Measurements from ENCODE around the gene CAMK2G. TPM values are rescaled to one million over a fixed set of nuclear protein-coding genes. Genes with fewer than 3 reads are reported as not detected.
"Not testable (repeated sequence)": the region's sequence is repeated elsewhere in the genome, so short reads cannot be mapped to it uniquely, and the experiment has no call there.

Gene CAMK2G
- total RNA-seq, 1 experiment from 2014 or later: 58.9 TPM

- H3K4me3 Mint-ChIP-seq (ENCODE audit: low read depth, unreplicated experiment): no peak overlapping the region
- no TSS peak for BruUV-seq (replicated peaks)
- H3K27ac Mint-ChIP-seq (ENCODE audit: unreplicated experiment): peak overlapping the region; percentile 95
- H3K9me3 Mint-ChIP-seq (ENCODE audit: low read depth, unreplicated experiment): no peaks in the 10 kb centered on the region
- DNase-seq: no peak
- intact Hi-C loops (cut with micrococcal nuclease; ENCODE audit: unreplicated experiment): no loop called here
- peaks cover 19% of the 10 kb centered on the region for H3K36me3 Mint-ChIP-seq (ENCODE audit: insufficient read depth, unreplicated experiment)
- no peaks in the 10 kb centered on the region for H3K27me3 Mint-ChIP-seq (ENCODE audit: unreplicated experiment)
- peaks cover 79% of the 10 kb centered on the region for H3K4me1 Mint-ChIP-seq (ENCODE audit: low read depth, unreplicated experiment)
- CTCF ChIA-PET: interaction anchor here (1.5 to 5.6 kb wide), 5 partner anchors 12 to 50 kb away, joined by 3 to 98 read pairs (median 47); partner anchors contain the start of gene PLAU
- no peak for TF ChIP-seq CTCF (IDR thresholded peaks at IDR 0.05; ENCODE audit: unreplicated experiment)
Observed at GRCh38 chr10:73890261-73890660, 15.9 kb upstream of the CAMK2G start.

- CTCF ChIA-PET: interaction anchor here (0.6 to 5.6 kb wide), 13 partner anchors 9 to 183 kb away, joined by 3 to 98 read pairs (median 10); partner anchors contain the start of gene PLAU
- Mint-ChIP-seq H3K4me3 (ENCODE audit: low read depth, unreplicated experiment) (peak overlapping the region; percentile 58), H3K4me1 (ENCODE audit: low read depth, unreplicated experiment) (peaks cover 73% of the 10 kb centered on the region), H3K36me3 (ENCODE audit: insufficient read depth, unreplicated experiment) (peaks cover 19% of the 10 kb centered on the region), H3K27ac (ENCODE audit: unreplicated experiment) (peak overlapping the region; percentile 95)
- BruUV-seq (replicated peaks); H3K9me3 Mint-ChIP-seq (ENCODE audit: low read depth, unreplicated experiment); DNase-seq; H3K27me3 Mint-ChIP-seq (ENCODE audit: unreplicated experiment): not testable (repeated sequence)
- intact Hi-C loops (cut with micrococcal nuclease; ENCODE audit: unreplicated experiment): loop anchor here (1.0 to 5.0 kb wide), 2 partner anchors 17 to 168 kb away; no protein-coding TSS in a partner anchor
Observed at GRCh38 chr10:73889416-73889815, 15.1 kb upstream of the CAMK2G start.

GRCh38 chr10:73889014-73889413, 14.7 kb upstream of the CAMK2G start:
- Mint-ChIP-seq H3K4me1 (ENCODE audit: low read depth, unreplicated experiment) (peaks cover 69% of the 10 kb centered on the region), H3K36me3 (ENCODE audit: insufficient read depth, unreplicated experiment) (peaks cover 19% of the 10 kb centered on the region), H3K9me3 (ENCODE audit: low read depth, unreplicated experiment) (no peaks in the 10 kb centered on the region), H3K27me3 (ENCODE audit: unreplicated experiment) (no peaks in the 10 kb centered on the region), H3K4me3 (ENCODE audit: low read depth, unreplicated experiment) (peak overlapping the region; percentile 58), H3K27ac (ENCODE audit: unreplicated experiment) (peak overlapping the region; percentile 95)
- no peak for TF ChIP-seq CTCF (IDR thresholded peaks at IDR 0.05; ENCODE audit: unreplicated experiment)
- peak; percentile 85 for DNase-seq
- BruUV-seq (replicated peaks): no TSS peak
- CTCF ChIA-PET: interaction anchor here (0.6 to 5.6 kb wide), 16 partner anchors 10 to 214 kb away, joined by 3 to 98 read pairs (median 8); partner anchors contain the start of gene PLAU
- intact Hi-C loops (cut with micrococcal nuclease; ENCODE audit: unreplicated experiment): loop anchor here (1.0 to 5.0 kb wide), 2 partner anchors 17 to 168 kb away; no protein-coding TSS in a partner anchor

- BruUV-seq (replicated peaks): no TSS peak
- peaks cover 64% of the 10 kb centered on the region for H3K4me1 Mint-ChIP-seq (ENCODE audit: low read depth, unreplicated experiment)
- H3K27ac Mint-ChIP-seq (ENCODE audit: unreplicated experiment): peak overlapping the region; percentile 95
- CTCF ChIA-PET: interaction anchor here (0.6 to 5.6 kb wide), 16 partner anchors 9 to 215 kb away, joined by 3 to 98 read pairs (median 10); partner anchors contain the start of gene PLAU
- intact Hi-C loops (cut with micrococcal nuclease; ENCODE audit: unreplicated experiment): loop anchor here (1.0 to 5.0 kb wide), 2 partner anchors 11 to 169 kb away; no protein-coding TSS in a partner anchor
- peaks cover 19% of the 10 kb centered on the region for H3K36me3 Mint-ChIP-seq (ENCODE audit: insufficient read depth, unreplicated experiment)
- peak overlapping the region; percentile 58 for H3K4me3 Mint-ChIP-seq (ENCODE audit: low read depth, unreplicated experiment)
- no peaks in the 10 kb centered on the region for H3K9me3 Mint-ChIP-seq (ENCODE audit: low read depth, unreplicated experiment)
- peak; percentile 74 for DNase-seq
- no peak for TF ChIP-seq CTCF (IDR thresholded peaks at IDR 0.05; ENCODE audit: unreplicated experiment)
- H3K27me3 Mint-ChIP-seq (ENCODE audit: unreplicated experiment): no peaks in the 10 kb centered on the region
Observed at GRCh38 chr10:73888514-73888913, 14.2 kb upstream of the CAMK2G start.
